Upper lobe of left lung (tissue), 6 donors: ENCODE data around the gene CCDC149. TPM values are rescaled to one million over a fixed set of nuclear protein-coding genes. Genes with fewer than 3 reads are reported as not detected.

Source experiments
- ATAC-seq, 2 donors: fragments of 200-7000 bp; cut with Tn5 transposase; one replicate each; pipeline ENCODE4 v1.9.1; 2022; ENCODE audit warnings: mild to moderate bottlenecking in 2 of 2, moderate library complexity in 2 of 2; ENCODE audit not compliant: low FRiP score in 2 of 2
- DNase-seq, 2 donors: peaks; one replicate each; pipeline ENCODE4 v3.0.0-alpha.2; 2019 to 2020
- H3K27ac ChIP-seq, 4 donors: fragments of 200-600 bp; sonication (generic); one replicate each; pipeline ENCODE4 v1.5.1; 2016 to 2019
- H3K27me3 ChIP-seq, 4 donors: fragments of 200-600 bp; sonication (generic); one replicate each; pipeline ENCODE4 v1.5.1; 2017 to 2019
- H3K36me3 ChIP-seq, 4 donors: fragments of 200-600 bp; sonication (generic); one replicate each; pipeline ENCODE4 v1.5.1; 2016 to 2019
- H3K4me1 ChIP-seq, 4 donors: fragments of 200-600 bp; sonication (generic); one replicate each; pipeline ENCODE4 v1.5.1; 2018 to 2019
- H3K4me3 ChIP-seq, 4 donors: fragments of 200-600 bp; sonication (generic); one replicate each; pipeline ENCODE4 v1.5.1; 2017 to 2019; ENCODE audit warnings: mild to moderate bottlenecking in 2 of 4, moderate library complexity in 1 of 4
- H3K9me3 ChIP-seq, 4 donors: fragments of 200-600 bp; sonication (generic); one replicate each; pipeline ENCODE4 v1.5.1; 2018 to 2019
- EP300 ChIP-seq, 4 donors: sonication (generic); formaldehyde crosslinking; IDR thresholded peaks; one replicate each; pipeline ENCODE4 v1.5.1; 2017; ENCODE audit warnings: antibody characterized with exemption in 4 of 4, control low read depth in 2 of 4
- POLR2A ChIP-seq, 4 donors: fragments of 450-650 bp; IDR thresholded peaks; one replicate each; pipeline ENCODE4 v1.5.1; 2016 to 2017; ENCODE audit warnings: antibody characterized with exemption in 4 of 4, mild to moderate bottlenecking in 2 of 4
- POLR2AphosphoS5 ChIP-seq, 2 donors: sonication (generic); formaldehyde crosslinking; IDR thresholded peaks; one replicate each; pipeline ENCODE4 v1.5.1; 2017; ENCODE audit warnings: antibody characterized with exemption in 2 of 2
- WGBS, 2 donors: methylation state at CpG; one replicate each; pipeline ENCODE4 v1.1.5; 2017 to 2018; 5-methylcytosine and 5-hydroxymethylcytosine counted together
- total RNA-seq, 6 donors: library from RNA; depleted of rRNA in 4 of 6; stranded (reverse); fragments of >200 nt in 4 of 6; gene quantifications; one replicate each; pipeline versions ENCODE4 v1.1.0 to v1.2.1, GENCODE V29; 2016 to 2021
- TF ChIP-seq, protein P1 (sequence below), 6 experiments: fragments of 450-650 bp in 4 of 6; fragments of 200-600 bp in 2 of 6; sonication (generic) in 2 of 6; IDR thresholded peaks; one replicate each; pipeline ENCODE4 v1.5.1; 2016 to 2019; ENCODE audit warnings: antibody characterized with exemption in 6 of 6
- donor health status: DM: no; HTN: no; CAD: no; lungs with moderate emphysema.
- donor health status: DM: no; HTN: yes; CAD: no; lungs with severe emphysema.

The CCDC149 gene
- total RNA-seq, 6 donors from 2014 or later, result 13.4 to 31.3 (median 22.3) TPM

GRCh38 chr4:24924309-24924781 is 11.5 kb upstream of the CCDC149 start:
- ATAC-seq, result peak; percentile 56 to 62
- Histone ChIP-seq H3K4me3 (no peak overlapping the region), H3K27me3 (no peaks in the 10 kb centered on the region), H3K36me3 (no peaks in the 10 kb centered on the region), H3K9me3 (peaks cover 0 to 10% (median 0%) of the 10 kb centered on the region in 4 donors), H3K4me1 (no peaks in the 10 kb centered on the region), H3K27ac (no peak overlapping the region)
- 72 to 86% methylated on average over 3 of the region's 3 CpGs for WGBS, 2 donors
- DNase-seq, result no peak
- peak in 1 of 2 donors; percentile 18 for TF ChIP-seq POLR2AphosphoS5 (IDR thresholded peaks at IDR 0.05)
- no peak for TF ChIP-seq EP300 (IDR thresholded peaks at IDR 0.05)

- no peak overlapping the region for H3K4me3 ChIP-seq
- H3K27me3 ChIP-seq, result no peaks in the 10 kb centered on the region
- H3K4me1 ChIP-seq, result no peaks in the 10 kb centered on the region
- no peaks in the 10 kb centered on the region for H3K36me3 ChIP-seq
- no peak overlapping the region for H3K27ac ChIP-seq
- ATAC-seq (peak in 1 of 2 donors; percentile 11), DNase-seq (no peak)
- 55 to 60% methylated on average over 1 of the region's 1 CpG for WGBS, 2 donors
- H3K9me3 ChIP-seq, result peaks cover 0 to 10% (median 0%) of the 10 kb centered on the region in 4 donors
- TF ChIP-seq POLR2AphosphoS5 (IDR thresholded peaks at IDR 0.05) (no peak), EP300 (IDR thresholded peaks at IDR 0.05) (no peak), POLR2A (IDR thresholded peaks at IDR 0.05) (no peak)
- TF ChIP-seq, protein P1, sequence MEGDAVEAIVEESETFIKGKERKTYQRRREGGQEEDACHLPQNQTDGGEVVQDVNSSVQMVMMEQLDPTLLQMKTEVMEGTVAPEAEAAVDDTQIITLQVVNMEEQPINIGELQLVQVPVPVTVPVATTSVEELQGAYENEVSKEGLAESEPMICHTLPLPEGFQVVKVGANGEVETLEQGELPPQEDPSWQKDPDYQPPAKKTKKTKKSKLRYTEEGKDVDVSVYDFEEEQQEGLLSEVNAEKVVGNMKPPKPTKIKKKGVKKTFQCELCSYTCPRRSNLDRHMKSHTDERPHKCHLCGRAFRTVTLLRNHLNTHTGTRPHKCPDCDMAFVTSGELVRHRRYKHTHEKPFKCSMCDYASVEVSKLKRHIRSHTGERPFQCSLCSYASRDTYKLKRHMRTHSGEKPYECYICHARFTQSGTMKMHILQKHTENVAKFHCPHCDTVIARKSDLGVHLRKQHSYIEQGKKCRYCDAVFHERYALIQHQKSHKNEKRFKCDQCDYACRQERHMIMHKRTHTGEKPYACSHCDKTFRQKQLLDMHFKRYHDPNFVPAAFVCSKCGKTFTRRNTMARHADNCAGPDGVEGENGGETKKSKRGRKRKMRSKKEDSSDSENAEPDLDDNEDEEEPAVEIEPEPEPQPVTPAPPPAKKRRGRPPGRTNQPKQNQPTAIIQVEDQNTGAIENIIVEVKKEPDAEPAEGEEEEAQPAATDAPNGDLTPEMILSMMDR (IDR thresholded peaks at IDR 0.05), result no peak
Observed at GRCh38 chr4:24923550-24923949, 10.7 kb upstream of the CCDC149 start.

- Histone ChIP-seq H3K27ac (no peak overlapping the region), H3K4me3 (no peak overlapping the region), H3K27me3 (no peaks in the 10 kb centered on the region), H3K4me1 (no peaks in the 10 kb centered on the region), H3K9me3 (peaks cover 0 to 10% (median 0%) of the 10 kb centered on the region in 4 donors), H3K36me3 (no peaks in the 10 kb centered on the region)
- TF ChIP-seq, protein P1 (IDR thresholded peaks at IDR 0.05), result no peak
- TF ChIP-seq POLR2A (IDR thresholded peaks at IDR 0.05), result no peak
- no peak for TF ChIP-seq EP300 (IDR thresholded peaks at IDR 0.05)
- no peak for TF ChIP-seq POLR2AphosphoS5 (IDR thresholded peaks at IDR 0.05)
- no peak for DNase-seq
- 86 to 91% methylated on average over 2 of the region's 2 CpGs for WGBS, 2 donors
- no peak for ATAC-seq
Observed at GRCh38 chr4:24923002-24923401, 10.2 kb upstream of the CCDC149 start.

DNA sequence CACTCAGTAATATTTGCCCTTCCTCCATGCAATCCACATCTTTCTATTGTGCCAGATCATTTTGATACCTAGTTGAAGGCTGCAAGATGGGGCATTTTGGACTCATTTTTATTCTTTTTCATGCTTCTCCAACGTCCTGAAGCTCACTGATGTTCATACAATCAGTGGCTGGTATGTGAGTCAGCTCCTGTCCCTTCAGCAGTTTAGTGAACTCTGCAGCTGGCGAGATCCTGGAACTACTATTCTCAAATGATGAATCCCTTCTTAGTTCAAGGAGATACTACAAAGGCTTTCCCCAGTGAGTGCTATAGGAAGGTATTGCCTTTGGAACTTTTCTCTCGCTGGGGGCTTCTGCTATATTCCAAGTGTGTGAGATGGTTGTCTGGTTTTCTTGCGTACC is 9.6 kb upstream of the CCDC149 start:
- TF ChIP-seq, protein P1 (IDR thresholded peaks at IDR 0.05), result no peak
- no peak for TF ChIP-seq POLR2AphosphoS5 (IDR thresholded peaks at IDR 0.05)
- TF ChIP-seq POLR2A (IDR thresholded peaks at IDR 0.05), result no peak
- TF ChIP-seq EP300 (IDR thresholded peaks at IDR 0.05), result no peak
- no peaks in the 10 kb centered on the region for H3K27me3 ChIP-seq
- peaks cover 0 to 10% (median 0%) of the 10 kb centered on the region in 4 donors for H3K9me3 ChIP-seq
- no peak overlapping the region for H3K4me3 ChIP-seq
- H3K36me3 ChIP-seq, result no peaks in the 10 kb centered on the region
- ATAC-seq (no peak), DNase-seq (no peak)
- no peak overlapping the region for H3K27ac ChIP-seq
- no peaks in the 10 kb centered on the region for H3K4me1 ChIP-seq
- 74 to 77% methylated on average over 4 of the region's 4 CpGs for WGBS, 2 donors

- TF ChIP-seq POLR2AphosphoS5 (IDR thresholded peaks at IDR 0.05) (no peak), POLR2A (IDR thresholded peaks at IDR 0.05) (no peak), EP300 (IDR thresholded peaks at IDR 0.05) (no peak)
- TF ChIP-seq, protein P1 (IDR thresholded peaks at IDR 0.05), result no peak
- no peak for DNase-seq
- peaks cover 0 to 10% (median 0%) of the 10 kb centered on the region in 4 donors for H3K9me3 ChIP-seq
- no peaks in the 10 kb centered on the region for H3K4me1 ChIP-seq
- no peak overlapping the region for H3K27ac ChIP-seq
- H3K27me3 ChIP-seq, result no peaks in the 10 kb centered on the region
- ATAC-seq, result no peak
- 83 to 91% methylated on average over 6 of the region's 6 CpGs for WGBS, 2 donors
- no peaks in the 10 kb centered on the region for H3K36me3 ChIP-seq
- H3K4me3 ChIP-seq, result no peak overlapping the region
Observed at GRCh38 chr4:24921491-24921890, 8.6 kb upstream of the CCDC149 start.
